SW480 (cell line): ENCODE measurements around the gene MEIOB.

Source experiments
- DNase-seq: peaks from one replicate; pipeline ENCODE4 v3.0.0-alpha.2; 2016; ENCODE audit warnings: low spot score

MEIOB gene

GRCh38 chr16:1830213-1830612 lies 41.8 kb downstream of the MEIOB start:
- DNase-seq: no peak

GRCh38 chr16:1828645-1829410 lies 43.1 kb downstream of the MEIOB start:
- DNase-seq: no peak

GRCh38 chr16:1826691-1827573 lies 45.0 kb downstream of the MEIOB start, which contains the start of the genes FAHD1 and HAGH:
Gene FAHD1, plus strand, starts transcription at chr16:1827206. Its CDS starts 33 bp downstream, at chr16:1827239.
Gene HAGH, minus strand, starts transcription at chr16:1826825. Its CDS starts 38 bp downstream, at chr16:1826787.
- peak; percentile 90 for DNase-seq

GRCh38 chr16:1825864-1826690 lies 45.9 kb downstream of the MEIOB start:
- DNase-seq: peak; percentile 50

GRCh38 chr16:1825381-1825863 lies 46.5 kb downstream of the MEIOB start:
- no peak for DNase-seq

- DNase-seq: peak; percentile 39
These were observed 48.1 kb downstream of the MEIOB start for GRCh38 chr16:1823821-1824220.

- no peak for DNase-seq
These were observed 49.2 kb downstream of the MEIOB start for GRCh38 chr16:1822801-1823200.

GRCh38 chr16:1821861-1822611 lies 49.9 kb downstream of the MEIOB start:
- DNase-seq: no peak

- no peak for DNase-seq
These were observed 51.0 kb downstream of the MEIOB start for GRCh38 chr16:1820946-1821290.

- no peak for DNase-seq
These were observed 51.6 kb downstream of the MEIOB start for GRCh38 chr16:1820096-1820945.

- no peak for DNase-seq
These were observed 52.4 kb downstream of the MEIOB start for GRCh38 chr16:1819611-1820010.

GRCh38 chr16:1818873-1819525 lies 53.0 kb downstream of the MEIOB start:
- DNase-seq: no peak

- no peak for DNase-seq
These were observed 53.6 kb downstream of the MEIOB start for GRCh38 chr16:1818204-1818872.

- DNase-seq: no peak
These were observed 54.2 kb downstream of the MEIOB start for GRCh38 chr16:1817716-1818115.

- no peak for DNase-seq
These were observed 54.7 kb downstream of the MEIOB start for GRCh38 chr16:1817276-1817589.

- no peak for DNase-seq
These were observed 55.3 kb downstream of the MEIOB start for GRCh38 chr16:1816396-1817275.

GRCh38 chr16:1815461-1815860 lies 56.5 kb downstream of the MEIOB start:
- no peak for DNase-seq

- DNase-seq: peak; percentile 74
These were observed 59.2 kb downstream of the MEIOB start for GRCh38 chr16:1812732-1813163.
